GM23248 (cell line): ENCODE data around the gene CASZ1. TPM values are rescaled to one million over a fixed set of nuclear protein-coding genes. Genes with fewer than 3 reads are reported as not detected.

ENCODE experiments used
- DNase-seq: peaks from one replicate; pipeline ENCODE4 v3.0.0-alpha.2; 2015
- H2AFZ ChIP-seq: fragments of 200-600 bp; sonication (generic); 2 replicates; pipeline ENCODE4 v1.6.1; 2016; ENCODE audit warnings: antibody characterized with exemption
- H3F3A ChIP-seq: fragments of 200-600 bp; sonication (generic); 2 replicates; pipeline ENCODE4 v1.6.1; 2016; ENCODE audit warnings: mild to moderate bottlenecking, antibody characterized with exemption, mixed run types; ENCODE audit not compliant: insufficient read depth
- H3K27ac ChIP-seq: fragments of 200-600 bp; sonication (generic); 2 replicates; pipeline ENCODE4 v1.5.1; 2016; ENCODE audit warnings: mild to moderate bottlenecking
- H3K27me3 ChIP-seq: fragments of 200-600 bp; sonication (generic); replicated peaks from 2 replicates; pipeline ENCODE4 v1.6.1; 2016; ENCODE audit warnings: mild to moderate bottlenecking; ENCODE audit not compliant: insufficient read depth
- H3K36me3 ChIP-seq: fragments of 200-600 bp; sonication (generic); 2 replicates; pipeline ENCODE4 v1.6.1; 2016; ENCODE audit warnings: low read depth, mild to moderate bottlenecking
- H3K4me1 ChIP-seq: fragments of 200-600 bp; sonication (generic); 2 replicates; pipeline ENCODE4 v1.6.1; 2016; ENCODE audit warnings: mild to moderate bottlenecking; ENCODE audit not compliant: insufficient read depth
- H3K4me2 ChIP-seq: fragments of 200-600 bp; sonication (generic); one replicate; pipeline ENCODE4 v1.6.1; 2016; ENCODE audit warnings: mild to moderate bottlenecking; ENCODE audit not compliant: unreplicated experiment
- H3K4me3 ChIP-seq: fragments of 200-600 bp; sonication (generic); 2 replicates; pipeline ENCODE4 v1.5.1; 2016; ENCODE audit warnings: mild to moderate bottlenecking
- H3K79me2 ChIP-seq: fragments of 200-600 bp; sonication (generic); 2 replicates; pipeline ENCODE4 v1.6.1; 2016; ENCODE audit warnings: mild to moderate bottlenecking; ENCODE audit not compliant: insufficient read depth
- H3K9ac ChIP-seq: fragments of 200-600 bp; sonication (generic); 2 replicates; pipeline ENCODE4 v1.6.1; 2016; ENCODE audit warnings: mild to moderate bottlenecking
- H3K9me2 ChIP-seq: fragments of 200-600 bp; sonication (generic); 2 replicates; pipeline ENCODE4 v1.6.1; 2016; ENCODE audit warnings: mixed run types, mild to moderate bottlenecking, moderate library complexity; ENCODE audit not compliant: insufficient read depth
- H3K9me3 ChIP-seq: fragments of 200-600 bp; sonication (generic); one replicate; pipeline ENCODE4 v1.6.1; 2017; ENCODE audit warnings: low read depth
- H4K20me1 ChIP-seq: fragments of 200-600 bp; sonication (generic); 2 replicates; pipeline ENCODE4 v1.6.0; 2016; ENCODE audit not compliant: insufficient read depth
- EZH2 ChIP-seq: fragments of 200-600 bp; sonication (generic); IDR thresholded peaks from 2 replicates; pipeline ENCODE4 v1.6.1; 2018; ENCODE audit warnings: antibody characterized with exemption, mild to moderate bottlenecking; ENCODE audit not compliant: insufficient read depth, poor library complexity, severe bottlenecking
- EZH2phosphoT487 ChIP-seq: fragments of 200-600 bp; sonication (generic); IDR thresholded peaks from 2 replicates; pipeline ENCODE4 v1.6.1; 2018; ENCODE audit warnings: antibody characterized with exemption, moderate library complexity, mild to moderate bottlenecking, low read depth; ENCODE audit not compliant: insufficient read depth
- WGBS, 2 experiments: methylation state at CpG; one replicate each; pipeline ENCODE4 v1.1.6; 2015 to 2017; ENCODE audit warnings: low lambda C conversion rate in 2 of 2, low coverage in 1 of 2; ENCODE audit errors: missing lambda C conversion rate in 2 of 2; 5-methylcytosine and 5-hydroxymethylcytosine counted together
- in situ Hi-C: fragments of 300-500 bp; cut with MboI; formaldehyde crosslinking; loops from 2 replicates; pipeline ENCODE4 v1.15.0; 2020
- polyA plus RNA-seq: library from polyadenylated mRNA; unstranded; fragments of >200 nt; fragmentation: Nextera tagmentation; extraction: Ambion mirVana; gene quantifications from 2 replicates; pipeline ENCODE4 v1.2.1, GENCODE V29; 2016
- total RNA-seq: library from RNA; depleted of rRNA; stranded (reverse); fragments of >200 nt; shearing (Covaris generic); gene quantifications from 2 replicates; pipeline ENCODE4 v1.2.3, GENCODE V29; 2014

Gene CASZ1
- total and polyA plus RNA-seq, 2 experiments from 2014 or later, result 0.11 to 0.54 TPM

- in situ Hi-C loops, result no loop called here
- WGBS, 2 experiments, result 71 to 77% methylated on average over 12 to 14 of the region's 14 CpGs
Observed at GRCh38 chr1:10698726-10699469, 97.5 kb downstream of the CASZ1 start.

GRCh38 chr1:10697621-10698160 is 98.8 kb downstream of the CASZ1 start:
- DNase-seq, result no peak
- Histone ChIP-seq H3K27ac (no peak overlapping the region), H3F3A (no peaks in the 10 kb centered on the region), H3K27me3 (peaks cover 11% of the 10 kb centered on the region), H4K20me1 (no peaks in the 10 kb centered on the region), H3K4me1 (no peaks in the 10 kb centered on the region), H3K36me3 (no peaks in the 10 kb centered on the region), H3K9ac (no peak overlapping the region), H3K4me3 (no peak overlapping the region), H3K9me3 (no peaks in the 10 kb centered on the region), H3K9me2 (no peaks in the 10 kb centered on the region), H3K4me2 (no peak overlapping the region), H2AFZ (no peak overlapping the region), H3K79me2 (no peaks in the 10 kb centered on the region)
- in situ Hi-C loops, result no loop called here
- no peak for TF ChIP-seq EZH2phosphoT487
- TF ChIP-seq EZH2, result no peak
- whole genome bisulfite sequencing, 2 experiments, result 92 to 93% methylated on average over 25 of the region's 25 CpGs

More at GRCh38 chr1:10698726-10699469, 97.5 kb downstream of the CASZ1 start:
- Histone ChIP-seq H3K4me3 (no peak overlapping the region), H3K36me3 (no peaks in the 10 kb centered on the region), H3K9ac (no peak overlapping the region), H4K20me1 (no peaks in the 10 kb centered on the region), H3K27me3 (peaks cover 11% of the 10 kb centered on the region), H3K27ac (no peak overlapping the region), H3K79me2 (no peaks in the 10 kb centered on the region), H3K9me2 (no peaks in the 10 kb centered on the region), H2AFZ (no peak overlapping the region), H3K4me2 (no peak overlapping the region), H3K4me1 (no peaks in the 10 kb centered on the region), H3F3A (no peaks in the 10 kb centered on the region), H3K9me3 (no peaks in the 10 kb centered on the region)
- no peak for DNase-seq
- TF ChIP-seq EZH2 (no peak), EZH2phosphoT487 (no peak)

- peak; percentile 24 for DNase-seq
- in situ Hi-C loops, result no loop called here
- no peak for TF ChIP-seq EZH2phosphoT487
- TF ChIP-seq EZH2, result no peak
Observed at GRCh38 chr1:10696977-10697376, 99.5 kb downstream of the CASZ1 start.

GRCh38 chr1:10694633-10695627 is 101.5 kb downstream of the CASZ1 start:
- no peaks in the 10 kb centered on the region for H4K20me1 ChIP-seq
- in situ Hi-C loops, result no loop called here
- peak; percentile 89 for DNase-seq

More at GRCh38 chr1:10696977-10697376, 99.5 kb downstream of the CASZ1 start:
- H3K9me2 ChIP-seq, result no peaks in the 10 kb centered on the region
- no peak overlapping the region for H3K27ac ChIP-seq
- H4K20me1 ChIP-seq, result no peaks in the 10 kb centered on the region
- H2AFZ ChIP-seq, result no peak overlapping the region
- no peaks in the 10 kb centered on the region for H3K9me3 ChIP-seq
- H3F3A ChIP-seq, result no peaks in the 10 kb centered on the region
- H3K36me3 ChIP-seq, result no peaks in the 10 kb centered on the region
- no peaks in the 10 kb centered on the region for H3K4me1 ChIP-seq
- H3K9ac ChIP-seq, result no peak overlapping the region
- no peak overlapping the region for H3K4me2 ChIP-seq
- H3K79me2 ChIP-seq, result no peaks in the 10 kb centered on the region
- peaks cover 11% of the 10 kb centered on the region for H3K27me3 ChIP-seq
- 91 to 98% methylated on average over 4 to 7 of the region's 7 CpGs for WGBS, 2 experiments
- no peak overlapping the region for H3K4me3 ChIP-seq

More at GRCh38 chr1:10694633-10695627, 101.5 kb downstream of the CASZ1 start:
- H3K36me3 ChIP-seq, result no peaks in the 10 kb centered on the region
- H3K4me3 ChIP-seq, result peak overlapping the region; percentile 61
- H3K4me2 ChIP-seq, result peak overlapping the region; percentile 49
- no peaks in the 10 kb centered on the region for H3K9me3 ChIP-seq
- TF ChIP-seq EZH2 (no peak), EZH2phosphoT487 (no peak)
- H3K4me1 ChIP-seq, result no peaks in the 10 kb centered on the region
- no peak overlapping the region for H3K27ac ChIP-seq
- H3K9me2 ChIP-seq, result no peaks in the 10 kb centered on the region
- H3K27me3 ChIP-seq, result peaks cover 11% of the 10 kb centered on the region
- no peaks in the 10 kb centered on the region for H3F3A ChIP-seq
- no peaks in the 10 kb centered on the region for H3K79me2 ChIP-seq
- WGBS, 2 experiments, result 9% methylated on average over 32 to 64 of the region's 126 CpGs
- H3K9ac ChIP-seq, result no peak overlapping the region
- H2AFZ ChIP-seq, result peak overlapping the region; percentile 62
